ENCODE measurements around the gene SLC25A23. TPM values are rescaled to one million over a fixed set of nuclear protein-coding genes. Genes with fewer than 3 reads are reported as not detected.
A peak's percentile ranks its signal among the peaks of the same experiment; 100 is the strongest.

Gene SLC25A23
- total and polyA plus RNA-seq, 9 of the 15 experiments (the other 6 are each of a cell fraction or from before 2014, with no cell fraction given) = 6.1 to 72.0 (median 26.6) TPM

GRCh38 chr19:6457958-6458694, 1.5 kb downstream of the SLC25A23 start (continued):
- peak; percentile 52; the same call in 1 of the 2 replicates for TF ChIP-seq DPF2 (IDR thresholded peaks at IDR 0.05)

DNA sequence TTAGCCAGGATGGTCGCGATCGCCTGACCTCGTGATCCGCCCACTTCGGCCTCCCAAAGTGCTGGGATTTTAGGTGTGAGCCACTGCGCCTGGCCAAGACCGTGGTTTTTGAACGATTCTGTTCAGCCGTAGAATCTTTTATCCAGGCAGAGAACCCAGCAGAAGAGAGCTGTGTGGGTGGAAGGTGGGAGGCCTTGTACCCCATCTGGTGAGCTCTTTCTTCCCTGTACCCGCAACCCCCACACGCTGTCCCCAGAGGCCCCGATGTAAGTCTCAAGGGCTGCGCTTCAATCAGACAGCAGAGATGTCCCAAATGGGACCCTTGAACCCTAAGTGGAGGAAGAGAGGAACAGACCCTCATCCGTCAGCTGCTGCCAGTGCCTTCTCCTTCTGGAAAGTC, 3.7 kb downstream of the SLC25A23 start:
- Histone ChIP-seq H3K4me3 (no peak overlapping the region), H3K4me2 (ENCODE audit: insufficient read depth, low read length) (no peak overlapping the region), H2AFZ (ENCODE audit: low read depth, low read length) (no peak overlapping the region), H3K9me1 (ENCODE audit: control insufficient read depth, insufficient read depth, low read length) (no peaks in the 10 kb centered on the region), H3K27me3 (ENCODE audit: control insufficient read depth in 2 of 2, insufficient read depth in 2 of 2, low read length in 2 of 2) (no peaks in the 10 kb centered on the region), H3K9ac (ENCODE audit: insufficient read depth in 1 of 2, low read depth in 2 of 2, low read length in 2 of 2) (no peak overlapping the region), H3K9me3 (replicated peaks; ENCODE audit: control insufficient read depth, insufficient read depth, low read depth, low read length) (peaks cover 24% of the 10 kb centered on the region), H3K4me1 (replicated peaks in 1 of 2; ENCODE audit: control insufficient read depth in 2 of 2, insufficient read depth in 2 of 2, low read length in 2 of 2) (peaks cover 15 to 31% of the 10 kb centered on the region in 2 experiments; a peak in 4 of 5 replicates), H4K20me1 (replicated peaks; ENCODE audit: control insufficient read depth, insufficient read depth, low read length) (no peaks in the 10 kb centered on the region), H3K79me2 (ENCODE audit: control insufficient read depth, insufficient read depth, low read length) (peaks cover 17% of the 10 kb centered on the region), H3K36me3 (ENCODE audit: control insufficient read depth, insufficient read depth, low read length) (peaks cover 59% of the 10 kb centered on the region), H3K27ac (ENCODE audit: extremely low read depth, low read depth, low read length) (no peak overlapping the region)
- ChIA-PET POLR2A (interaction anchor here (0.6 kb wide), 1 partner anchor 268 kb away, joined by 4 read pairs; no protein-coding TSS in a partner anchor), CTCF (ENCODE audit: low intra/inter-chr PET ratio) (no interaction called here)
- in situ Hi-C loops (cut with MboI) = no loop called here
- DNase-seq (ENCODE audit: extremely low read depth in 1 of 4, low spot score in 3 of 4) (no peak), ATAC-seq (no peak), FAIRE-seq (no peak)
- no peak for TF ChIP-seq HCFC1 (IDR thresholded peaks at IDR 0.05; ENCODE audit: low read depth, low read length)
- TF ChIP-seq ZNF197 (CRISPR knock-in tag; IDR thresholded peaks at IDR 0.05; ENCODE audit: low read depth) = no peak
- TF ChIP-seq ESRRB (CRISPR knock-in tag; IDR thresholded peaks at IDR 0.05; ENCODE audit: borderline replicate concordance) = no peak
- TF ChIP-seq ZNF165 (CRISPR knock-in tag; IDR thresholded peaks at IDR 0.05; ENCODE audit: borderline replicate concordance) = no peak
- no TSS peak for BruUV-seq (replicated peaks)
- intact Hi-C loops (cut with micrococcal nuclease) = no loop called here
- 92% methylated on average over 14 of the region's 15 CpGs for WGBS (ENCODE audit: insufficient coverage, low coverage, missing lambda C conversion rate)

All from K562 (cell line).